GM18868 (cell line): Measurements from ENCODE around the gene PRKCH.

Experiments
- ATAC-seq: cut with Tn5 transposase; IDR thresholded peaks from one replicate; pipeline ENCODE4 v1.9.1; 2021; ENCODE audit warnings: mild to moderate bottlenecking, moderate library complexity; ENCODE audit not compliant: unreplicated experiment

Gene PRKCH

GRCh38 chr14:61505815-61506809, 184.7 kb downstream of the PRKCH start:
- no peak for ATAC-seq

GRCh38 chr14:61508526-61508925, 187.1 kb downstream of the PRKCH start:
- ATAC-seq: no peak

DNA sequence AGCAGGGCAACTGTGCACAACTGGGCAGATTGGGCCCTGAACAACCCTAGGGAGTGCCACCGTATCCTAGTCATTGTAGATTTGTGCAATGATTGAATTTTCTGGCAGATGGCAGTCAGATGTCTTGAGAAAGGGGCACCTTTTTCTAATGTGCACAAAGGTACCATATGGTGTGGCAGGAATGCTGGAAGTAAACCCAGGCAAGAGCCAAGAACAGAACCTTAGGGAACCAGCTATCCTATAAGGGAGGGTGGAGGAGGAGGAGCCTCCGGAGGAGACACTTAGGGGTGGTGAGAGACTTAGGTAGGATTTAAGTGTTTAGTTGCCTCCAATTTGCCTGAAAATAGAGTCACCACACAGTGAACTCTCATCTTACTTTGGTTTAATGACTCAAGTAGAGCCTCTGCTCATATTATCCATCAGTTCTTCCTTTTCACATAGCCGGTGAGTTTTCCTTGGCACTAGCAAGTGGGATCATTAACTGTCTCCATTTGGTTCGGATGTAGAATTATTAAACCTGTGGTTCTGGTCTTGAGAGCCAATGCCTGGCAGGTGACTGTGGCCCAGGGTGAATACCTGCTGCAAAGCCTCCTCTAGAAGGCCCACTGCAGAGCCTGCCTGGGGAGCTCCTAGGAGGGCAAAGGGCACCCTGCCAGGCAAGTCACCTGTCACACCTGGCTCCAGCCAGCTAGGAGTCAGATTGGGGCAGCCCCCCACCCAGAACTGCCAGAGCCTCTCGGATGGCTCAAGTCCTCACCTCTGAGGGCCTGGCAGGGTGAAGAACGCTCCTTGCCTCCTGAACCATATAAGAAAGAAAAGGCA, 189.6 kb downstream of the PRKCH start:
- no peak for ATAC-seq

GRCh38 chr14:61511558-61511948, 190.2 kb downstream of the PRKCH start:
- no peak for ATAC-seq

DNA sequence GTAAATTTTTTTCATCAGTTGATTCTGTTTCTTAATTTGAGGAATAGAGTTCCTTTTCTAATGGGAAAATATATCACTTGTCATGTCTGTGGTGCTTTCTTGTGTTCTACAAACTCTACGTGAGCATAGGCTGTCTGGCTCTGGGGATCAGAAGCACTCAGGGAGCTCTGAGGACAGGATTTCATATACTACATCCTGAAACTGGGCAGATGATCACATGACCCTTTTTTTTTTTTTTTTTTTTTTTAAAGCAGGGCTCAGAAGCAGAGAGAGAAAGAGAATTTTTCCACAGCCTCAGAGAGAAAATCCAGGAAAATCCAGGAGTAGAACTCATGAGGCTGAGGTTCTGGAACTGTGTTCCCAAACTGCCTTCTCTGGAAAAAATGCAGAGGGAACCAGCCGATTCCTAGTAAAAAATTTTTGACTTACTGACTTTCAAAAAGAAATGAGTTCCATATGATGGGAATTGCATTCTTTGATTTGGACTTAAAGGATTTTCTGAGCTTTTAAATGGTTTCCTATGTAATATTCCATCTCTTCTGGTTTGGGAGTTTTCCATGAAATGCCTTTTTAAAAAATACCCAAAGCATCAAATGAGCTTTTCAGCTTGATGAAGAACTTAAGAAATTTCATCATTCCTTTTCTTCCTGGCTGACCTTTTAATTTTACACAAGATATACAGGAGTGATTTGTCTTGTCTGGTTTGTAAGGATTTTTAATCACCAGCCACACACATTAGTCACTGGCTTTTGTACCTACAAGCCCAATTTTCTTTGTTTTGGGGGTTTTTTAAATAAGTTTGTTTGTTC, 190.9 kb downstream of the PRKCH start:
- no peak for ATAC-seq

DNA sequence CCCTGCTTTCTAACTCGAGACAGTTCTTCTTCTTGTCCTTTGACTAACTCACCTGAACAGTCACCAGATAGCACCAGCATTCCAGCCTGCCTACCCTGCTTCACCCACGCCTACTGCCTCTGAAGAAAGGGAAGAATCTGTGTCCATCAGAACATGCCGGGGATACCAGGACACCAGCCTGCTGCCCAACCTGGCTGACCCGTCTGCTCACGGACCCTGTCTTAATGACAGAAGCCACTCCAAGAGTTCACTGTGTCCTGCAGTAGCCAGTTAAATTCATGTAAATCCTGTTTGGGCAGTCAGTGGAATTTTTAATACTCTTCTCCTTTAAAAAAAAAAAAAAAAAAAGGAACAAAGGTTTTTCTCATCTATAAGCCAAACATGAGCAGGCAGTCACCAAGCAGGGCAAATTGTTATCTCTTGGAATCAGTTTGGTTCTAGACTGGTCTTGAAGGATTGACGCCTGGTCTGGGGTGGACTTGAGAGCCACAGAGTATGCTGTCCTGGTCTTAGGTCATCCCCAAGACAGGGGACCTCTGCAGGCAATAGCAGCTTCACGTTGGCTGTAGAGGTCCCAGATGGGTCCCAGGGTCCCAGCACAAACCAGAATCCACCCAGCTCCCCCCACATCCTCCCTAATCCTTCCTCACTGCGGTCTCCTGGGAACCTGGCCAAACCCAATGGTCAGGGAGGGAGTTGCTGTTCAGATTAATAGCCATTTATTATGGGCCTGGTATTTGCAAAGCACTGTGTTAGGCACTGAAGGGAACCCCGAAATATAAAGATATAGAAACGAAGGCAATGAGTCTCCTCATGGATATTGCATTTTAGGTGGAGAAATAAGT, 192.8 kb downstream of the PRKCH start:
- ATAC-seq: no peak

GRCh38 chr14:61514927-61515326, 193.5 kb downstream of the PRKCH start:
- no peak for ATAC-seq

GRCh38 chr14:61515436-61516117, 194.2 kb downstream of the PRKCH start:
- ATAC-seq: no peak

- no peak for ATAC-seq
Observed at GRCh38 chr14:61516118-61516743, 194.9 kb downstream of the PRKCH start.

DNA sequence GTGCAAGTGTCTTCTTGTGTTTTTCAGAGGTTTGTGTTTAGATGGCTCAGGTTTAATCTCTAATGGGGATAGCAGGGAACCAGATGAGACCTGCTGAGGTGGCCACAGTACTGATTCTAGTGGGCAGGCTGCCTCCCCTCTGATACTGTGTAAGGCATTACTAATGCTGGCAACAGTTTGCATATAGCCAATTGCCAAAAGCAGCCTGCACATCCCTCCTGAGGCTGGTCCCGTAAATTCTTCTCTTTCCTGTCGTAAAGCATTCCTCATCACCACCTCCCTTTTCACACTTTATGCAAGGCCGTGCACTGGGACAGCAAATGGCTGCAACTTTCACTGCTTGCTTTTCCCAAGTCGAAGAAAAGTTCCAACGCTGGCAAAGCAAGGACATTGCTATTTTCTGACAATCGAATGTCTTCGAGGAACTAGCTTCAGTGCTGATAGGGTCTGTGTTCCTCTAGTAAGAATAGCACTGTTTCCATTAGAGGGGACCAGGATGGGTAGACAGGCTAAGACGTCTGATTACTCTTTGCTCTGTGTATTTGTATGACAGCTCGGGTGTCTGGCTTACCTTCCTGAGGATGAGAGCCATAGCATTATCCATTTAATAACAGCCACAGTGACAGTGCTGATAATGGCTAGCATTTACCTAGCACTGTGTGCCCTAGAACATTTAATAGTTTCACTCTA, 195.7 kb downstream of the PRKCH start:
- ATAC-seq: no peak

DNA sequence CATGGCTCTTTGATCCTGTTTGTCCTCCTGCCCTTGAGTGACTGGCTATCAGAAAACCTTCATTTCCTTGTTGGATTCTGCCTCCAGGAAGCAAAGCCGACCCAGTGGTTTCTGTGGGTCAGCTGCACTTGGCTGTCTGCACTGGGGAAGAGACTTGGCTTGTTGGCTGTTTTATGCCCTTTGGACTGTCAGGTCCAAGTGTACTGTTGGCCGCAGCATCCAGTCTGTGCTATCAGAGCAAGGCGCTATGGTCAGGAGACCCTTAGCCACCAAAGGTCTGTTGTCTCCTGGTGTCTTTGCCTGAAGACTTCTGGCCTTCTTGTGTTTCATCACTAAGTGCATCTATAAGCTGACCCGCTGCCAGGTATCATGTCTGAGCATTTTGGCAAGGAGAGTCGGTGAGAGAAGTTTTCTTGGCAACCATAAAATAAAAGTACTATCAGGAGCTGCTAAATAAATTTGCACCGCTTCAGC, 196.6 kb downstream of the PRKCH start:
- no peak for ATAC-seq

- ATAC-seq: peak; percentile 88
Observed at GRCh38 chr14:61518403-61518802, 197.0 kb downstream of the PRKCH start.

DNA sequence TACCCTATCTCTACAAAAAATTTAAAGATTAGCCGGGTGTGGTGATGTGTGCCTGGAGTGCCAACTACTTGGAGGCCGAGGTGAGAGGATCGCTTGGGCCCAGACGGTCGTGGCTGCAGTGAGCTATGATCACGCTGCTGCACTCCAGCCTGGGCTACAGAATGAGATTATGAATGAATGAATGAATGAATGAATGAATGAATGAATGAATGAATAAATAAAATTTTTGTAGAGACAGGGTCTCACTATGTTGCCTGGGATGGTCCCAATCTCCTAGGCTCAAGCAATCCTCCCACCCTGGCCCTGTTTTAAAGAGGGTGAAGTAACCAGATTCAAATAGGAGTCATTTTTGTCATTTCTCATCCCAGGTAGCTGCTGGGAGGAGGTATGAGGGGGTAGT, 197.7 kb downstream of the PRKCH start:
- no peak for ATAC-seq

- ATAC-seq: no peak
Observed at GRCh38 chr14:61519735-61520134, 198.4 kb downstream of the PRKCH start.

- no peak for ATAC-seq
Observed at GRCh38 chr14:61520576-61520975, 199.2 kb downstream of the PRKCH start.

- ATAC-seq: no peak
Observed at GRCh38 chr14:61521773-61522172, 200.4 kb downstream of the PRKCH start.

DNA sequence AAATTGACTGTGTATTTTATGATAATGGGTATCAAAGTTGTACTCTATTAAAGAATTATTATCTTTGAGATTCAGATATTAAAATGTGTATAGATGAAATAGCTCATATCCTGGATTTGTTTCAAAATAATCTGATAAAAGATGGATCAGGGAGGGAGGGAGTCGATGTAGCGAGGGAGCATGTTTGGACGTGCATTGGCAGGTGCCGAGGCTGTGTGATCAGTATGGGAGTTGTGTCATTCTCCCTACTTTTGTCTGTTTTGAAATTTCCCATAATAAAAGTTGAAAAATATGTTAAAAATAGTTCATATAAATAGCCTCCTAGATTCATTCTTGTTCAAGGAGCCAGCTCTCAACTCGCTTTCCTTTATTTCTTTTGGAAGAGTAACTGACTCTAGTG, 202.4 kb downstream of the PRKCH start:
- no peak for ATAC-seq

- no peak for ATAC-seq
Observed at GRCh38 chr14:61524211-61524806, 202.9 kb downstream of the PRKCH start.
